HG03521 (cell line): ENCODE results near the gene PLD3.
"Not testable (repeated sequence)": the region's sequence is repeated elsewhere in the genome, so short reads cannot be mapped to it uniquely, and the experiment has no call there.

Source experiments
- ATAC-seq: cut with Tn5 transposase; IDR thresholded peaks from one replicate; pipeline ENCODE4 v1.9.1; 2021; ENCODE audit warnings: mild to moderate bottlenecking, moderate library complexity; ENCODE audit not compliant: unreplicated experiment

The PLD3 gene

DNA sequence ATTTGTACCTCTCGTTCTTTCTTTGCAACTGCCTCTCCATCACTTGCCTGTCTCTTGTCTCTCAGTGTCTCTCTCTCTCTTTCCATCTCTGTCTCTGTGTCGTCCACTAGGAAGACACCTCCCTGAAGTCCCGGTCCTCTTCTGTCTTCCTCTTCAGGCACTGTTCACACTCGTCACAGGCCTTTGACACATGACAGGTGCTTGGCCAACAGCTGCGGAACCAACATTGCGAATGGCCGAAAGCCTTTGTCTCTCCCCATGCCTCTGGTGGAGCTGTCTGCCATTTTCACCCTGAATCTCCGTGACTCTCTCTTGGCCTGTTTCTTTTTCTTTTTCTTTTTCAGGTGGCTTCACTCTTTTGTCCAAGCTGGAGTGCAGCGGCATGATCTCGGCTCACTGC, 38.7 kb downstream of the PLD3 start:
- ATAC-seq: no peak

DNA sequence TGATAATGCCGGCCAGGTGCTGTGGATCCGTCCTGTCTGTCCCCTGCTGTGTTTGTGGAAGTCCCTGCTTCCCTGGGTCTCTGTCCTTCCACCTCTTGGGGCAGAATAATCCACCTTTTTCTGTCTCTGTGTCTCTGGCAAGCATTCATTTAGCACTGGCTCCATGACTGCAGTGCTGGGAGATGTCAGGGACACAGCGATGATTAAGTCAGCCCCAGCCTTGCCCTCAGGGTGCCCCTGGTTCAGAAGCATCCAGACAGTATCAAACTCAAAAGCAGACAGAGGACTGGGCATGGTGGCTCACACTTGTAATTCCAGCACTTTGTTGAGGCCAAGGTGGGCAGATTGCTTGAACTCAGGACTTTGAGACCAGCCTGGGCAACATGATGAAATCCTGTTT, 40.0 kb downstream of the PLD3 start:
- ATAC-seq: no peak

DNA sequence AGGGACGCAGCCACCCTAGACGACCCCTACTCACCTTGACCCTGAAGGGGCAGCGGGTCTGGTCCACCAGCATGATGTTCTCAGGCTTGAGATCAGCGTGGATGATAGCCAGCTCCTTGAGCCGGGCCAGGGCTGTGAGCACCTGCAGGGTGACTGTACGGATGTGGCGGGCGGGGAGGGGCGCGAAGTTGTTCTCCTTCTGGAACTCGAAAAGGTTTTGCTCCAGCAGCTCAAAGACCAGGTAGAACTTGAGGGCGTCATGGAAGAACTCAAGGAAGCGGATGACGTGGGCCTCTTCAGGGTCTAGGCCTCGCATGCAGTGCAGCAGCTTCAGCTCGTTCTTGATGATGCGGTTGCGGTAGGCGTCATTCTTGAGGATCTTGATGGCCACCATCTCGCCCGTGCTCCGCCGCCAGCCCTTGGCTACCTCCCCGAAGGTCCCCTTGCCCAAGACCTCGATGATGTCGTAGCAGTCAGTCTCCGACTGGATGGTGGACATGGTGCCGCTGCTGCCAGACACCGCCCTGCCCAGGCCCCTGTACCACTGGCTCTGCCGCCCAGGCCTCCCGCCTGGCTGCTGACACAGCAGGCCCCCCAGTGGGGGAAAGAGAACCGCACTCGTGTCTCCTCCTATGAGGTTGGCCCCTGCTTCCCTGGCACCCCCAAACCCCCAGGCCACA, 41.0 kb downstream of the PLD3 start:
- ATAC-seq: no peak

DNA sequence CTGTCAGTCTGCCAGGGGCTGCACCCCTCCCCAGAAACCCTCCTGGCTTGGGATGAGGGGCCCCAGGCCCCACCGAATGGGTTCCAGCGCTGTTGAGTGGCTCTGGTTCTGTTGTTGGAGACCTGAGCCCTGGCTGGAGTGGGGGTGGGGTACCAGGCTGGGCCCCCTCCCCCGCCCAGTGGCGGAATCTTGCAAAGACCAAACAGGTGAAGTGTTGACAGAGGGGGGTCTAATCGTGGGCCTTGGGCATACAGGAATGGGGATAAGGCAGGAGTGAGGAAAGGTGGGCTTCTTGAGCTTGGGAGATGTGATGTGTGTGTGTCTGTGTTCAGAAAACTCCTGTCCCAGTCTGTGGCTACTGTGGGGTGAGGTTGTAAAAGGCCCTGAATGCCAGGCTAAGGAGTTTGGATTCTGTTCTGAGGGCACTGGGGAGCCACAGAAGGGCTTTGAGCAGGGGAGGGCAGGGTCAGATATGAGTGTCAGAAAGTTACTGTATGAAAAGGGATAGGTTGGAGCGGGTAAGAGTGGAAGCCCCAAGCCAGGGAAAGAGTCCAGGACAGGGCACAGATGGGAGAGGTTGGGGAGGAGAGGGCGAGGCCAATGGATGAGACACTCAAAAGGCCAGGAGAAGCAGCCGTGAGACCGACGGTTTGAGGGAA, 41.7 kb downstream of the PLD3 start, which contains the start of gene HIPK4:
Gene HIPK4, minus strand, starts transcription at position 98 of the 659 bp plus-strand sequence. CDS start 279 bp downstream, outside the sequence.
- no peak for ATAC-seq

DNA sequence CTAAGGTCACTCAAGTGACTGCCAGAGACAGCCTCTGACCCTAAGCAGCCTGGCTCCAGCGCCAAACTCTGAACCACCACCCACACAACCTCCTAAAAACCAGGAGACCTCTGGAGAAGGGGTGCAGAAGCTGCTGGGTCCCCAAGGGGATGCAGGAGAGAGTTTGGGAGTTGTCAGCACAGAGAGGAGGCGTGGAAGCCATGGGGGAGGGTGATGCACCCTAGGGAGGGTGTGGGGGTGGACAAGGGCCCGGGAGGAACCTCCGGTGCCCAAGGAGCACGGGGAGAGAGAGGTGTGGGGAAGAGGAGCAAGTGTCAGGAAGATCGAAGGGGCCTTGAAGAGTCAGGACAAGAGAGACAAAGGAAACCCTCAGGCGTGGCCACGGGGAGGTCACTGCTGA, 43.6 kb downstream of the PLD3 start:
- ATAC-seq: no peak

DNA sequence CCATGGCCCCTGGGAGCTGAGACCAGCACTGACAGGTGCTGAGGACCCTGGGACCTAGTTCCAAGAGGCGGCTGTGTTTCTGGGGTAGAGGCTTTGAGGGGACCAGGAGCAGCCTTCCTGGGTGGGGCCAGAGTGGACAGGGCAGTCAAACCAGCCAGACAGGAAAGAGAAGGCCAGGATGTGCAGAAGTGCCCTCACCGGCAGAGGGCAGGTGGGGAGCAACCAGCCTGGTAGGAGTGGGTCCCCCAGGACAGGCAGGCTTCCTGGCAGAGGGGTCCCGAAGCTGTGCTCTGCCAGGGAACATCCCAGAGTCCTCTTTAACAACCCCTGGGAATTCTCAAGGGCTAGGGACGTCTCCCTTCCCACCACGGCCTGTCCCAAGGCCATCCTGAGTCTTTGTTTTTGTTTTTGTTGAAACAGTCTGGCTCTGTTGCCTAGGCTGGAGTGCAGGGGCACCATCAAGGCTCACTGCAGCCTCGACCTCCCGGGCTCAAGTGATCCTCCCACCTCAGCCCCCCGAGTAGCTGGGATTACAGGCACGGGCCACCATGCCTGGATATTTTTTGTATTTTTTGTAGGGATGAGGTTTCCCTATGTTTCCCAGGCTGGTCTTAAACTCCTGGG, 44.5 kb downstream of the PLD3 start:
- ATAC-seq: no peak

- no peak for ATAC-seq
Observed at GRCh38 chr19:40393894-40394815, 45.7 kb downstream of the PLD3 start.

GRCh38 chr19:40394816-40395210, 46.3 kb downstream of the PLD3 start:
- no peak for ATAC-seq

GRCh38 chr19:40395956-40396355, 47.5 kb downstream of the PLD3 start:
- ATAC-seq: no peak

DNA sequence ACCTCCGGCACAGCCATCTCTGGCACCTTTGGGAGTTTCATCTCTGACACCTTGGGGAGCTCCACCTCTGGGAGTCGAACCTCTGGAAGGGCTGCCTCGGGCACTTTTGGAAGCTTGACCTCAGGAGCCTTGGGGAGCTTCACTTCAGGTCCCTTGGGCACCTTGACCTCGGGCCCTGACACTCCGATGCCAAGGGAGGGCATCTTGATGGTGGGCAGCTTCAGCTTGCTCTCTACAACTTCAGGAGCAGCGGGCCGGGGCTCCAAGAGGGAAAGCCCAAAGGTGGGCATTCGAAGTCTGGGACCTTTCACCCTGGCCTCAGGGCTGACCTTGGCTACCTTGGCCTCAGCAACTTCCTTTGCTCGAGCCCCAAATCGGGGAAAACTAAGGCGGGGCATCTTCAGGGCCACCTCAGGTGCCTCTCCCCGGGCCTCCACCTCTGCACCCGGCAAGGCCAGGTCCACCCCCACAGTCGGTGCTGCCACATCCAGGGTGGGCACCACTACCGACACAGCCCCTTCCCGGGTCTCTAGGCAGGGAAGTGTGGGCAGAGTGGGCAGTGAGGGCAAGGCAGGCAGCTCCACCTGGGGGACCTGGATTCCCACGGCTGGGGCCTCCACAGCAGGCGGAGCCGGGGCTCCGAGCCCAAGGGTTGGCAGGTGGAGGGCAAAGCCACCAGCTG, 48.5 kb downstream of the PLD3 start:
- no peak for ATAC-seq

DNA sequence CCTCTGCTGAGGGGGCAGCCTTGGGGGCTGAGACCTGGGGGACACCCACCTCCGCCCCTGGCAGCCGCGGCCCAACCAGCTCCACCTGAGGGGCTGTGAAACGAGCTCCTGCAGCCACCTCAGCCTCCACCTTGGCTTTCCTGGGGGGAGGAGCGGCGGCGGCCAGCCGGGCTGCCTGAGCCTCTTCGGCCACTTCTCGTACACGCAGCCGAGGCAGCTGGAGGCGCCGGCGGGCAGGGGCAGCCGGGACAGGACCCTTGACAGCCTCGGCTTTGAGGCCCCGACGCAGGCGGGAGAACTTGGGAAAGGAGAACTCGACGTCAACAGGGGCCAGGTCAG, 49.0 kb downstream of the PLD3 start:
- ATAC-seq: no peak

- no peak for ATAC-seq
Observed at GRCh38 chr19:40398417-40399131, 50.1 kb downstream of the PLD3 start.

DNA sequence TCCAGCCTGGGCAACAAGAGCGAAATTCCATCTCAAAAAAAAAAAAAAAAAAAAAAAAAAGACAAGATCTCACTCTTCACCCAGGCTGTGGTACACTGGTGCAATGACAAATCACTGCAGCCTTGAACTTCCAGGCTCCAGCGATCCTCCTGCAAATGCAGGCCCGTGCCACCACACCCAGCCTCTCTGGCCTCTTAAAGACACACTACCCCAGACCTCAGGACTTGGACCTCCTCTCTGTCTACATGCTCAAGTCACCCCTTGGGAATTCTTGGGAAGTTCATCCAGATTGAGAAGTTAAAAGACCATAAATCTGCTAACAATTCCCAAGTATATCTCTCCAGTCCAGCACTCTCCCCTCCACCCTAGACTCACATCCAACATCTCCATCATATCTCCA, 52.1 kb downstream of the PLD3 start:
- ATAC-seq: no peak

- peak; percentile 61 for ATAC-seq
Observed at GRCh38 chr19:40403262-40403984, 54.9 kb downstream of the PLD3 start.

GRCh38 chr19:40407714-40408597, 59.5 kb downstream of the PLD3 start:
- no peak for ATAC-seq

DNA sequence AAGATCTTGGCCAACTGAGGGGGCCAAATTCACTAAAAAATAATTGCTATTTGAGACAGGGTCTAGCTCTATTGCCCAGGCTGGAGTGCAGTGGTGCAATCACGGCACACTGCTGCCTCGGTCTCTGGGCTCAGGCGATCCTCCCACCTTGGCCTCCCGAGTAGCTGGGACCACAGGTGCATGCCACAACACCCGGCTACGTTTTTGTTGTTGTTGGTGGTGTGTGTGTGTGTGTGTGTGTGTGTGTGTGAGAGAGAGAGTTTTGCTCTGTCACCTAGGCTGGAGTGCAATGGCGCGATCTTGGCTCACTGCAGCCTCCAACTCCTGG, 60.1 kb downstream of the PLD3 start:
- ATAC-seq: not testable (repeated sequence)

DNA sequence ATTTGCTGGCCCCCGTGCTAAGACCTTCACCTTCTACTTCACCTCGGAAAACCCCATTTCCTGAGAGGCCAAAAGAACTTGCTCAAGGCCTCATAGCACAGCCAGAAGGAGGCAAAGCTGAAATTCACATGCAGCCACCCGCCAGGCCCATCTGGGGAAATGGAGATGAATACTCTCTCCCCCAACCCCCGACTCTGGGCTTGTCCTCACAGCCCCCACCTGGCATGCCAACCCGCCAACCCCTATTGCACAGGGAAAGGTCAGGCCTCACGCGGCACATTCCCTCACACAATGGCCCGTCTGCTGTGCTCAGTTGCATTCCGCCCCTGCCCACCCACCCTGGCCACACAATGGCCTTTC, 61.5 kb downstream of the PLD3 start:
- ATAC-seq: no peak

DNA sequence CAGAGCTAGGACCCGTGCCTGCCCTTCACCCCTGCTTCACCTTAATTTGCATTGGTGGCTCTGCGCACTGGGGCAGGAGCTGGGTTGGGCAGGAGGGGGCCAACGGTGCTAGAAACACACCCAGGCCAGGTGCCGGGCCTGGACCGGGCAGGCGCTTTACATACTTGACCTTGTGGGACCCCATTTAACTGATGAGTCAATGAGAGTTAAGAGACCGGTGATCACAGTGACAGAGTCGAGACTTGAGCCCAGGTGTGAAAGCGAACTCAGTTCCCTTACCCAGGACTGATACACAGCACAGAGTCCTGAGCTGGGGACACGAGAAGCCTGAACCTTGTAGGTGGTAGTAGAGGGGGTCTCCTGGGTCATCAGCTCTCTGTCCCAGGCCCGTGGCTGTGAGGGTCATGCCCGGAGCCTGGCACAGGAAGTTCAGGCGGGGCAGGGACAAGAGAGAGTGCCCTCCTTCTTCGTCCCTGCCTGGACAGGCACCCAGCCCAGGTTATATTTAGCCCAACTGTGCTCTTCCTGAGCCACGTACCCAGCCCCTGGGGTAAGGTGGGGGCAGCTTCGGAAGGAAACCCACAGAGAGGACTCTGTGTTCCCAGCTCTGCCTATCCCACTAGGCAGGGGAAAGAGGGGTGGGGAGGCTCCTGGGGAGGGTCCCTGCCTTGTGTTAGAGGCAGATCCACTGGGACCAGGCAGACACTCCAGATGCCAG, 62.8 kb downstream of the PLD3 start:
- ATAC-seq: no peak
